ENCODE data around the gene KCP.
"Not testable (repeated sequence)": the region's sequence is repeated elsewhere in the genome, so short reads cannot be mapped to it uniquely, and the experiment has no call there.

KCP gene

DNA sequence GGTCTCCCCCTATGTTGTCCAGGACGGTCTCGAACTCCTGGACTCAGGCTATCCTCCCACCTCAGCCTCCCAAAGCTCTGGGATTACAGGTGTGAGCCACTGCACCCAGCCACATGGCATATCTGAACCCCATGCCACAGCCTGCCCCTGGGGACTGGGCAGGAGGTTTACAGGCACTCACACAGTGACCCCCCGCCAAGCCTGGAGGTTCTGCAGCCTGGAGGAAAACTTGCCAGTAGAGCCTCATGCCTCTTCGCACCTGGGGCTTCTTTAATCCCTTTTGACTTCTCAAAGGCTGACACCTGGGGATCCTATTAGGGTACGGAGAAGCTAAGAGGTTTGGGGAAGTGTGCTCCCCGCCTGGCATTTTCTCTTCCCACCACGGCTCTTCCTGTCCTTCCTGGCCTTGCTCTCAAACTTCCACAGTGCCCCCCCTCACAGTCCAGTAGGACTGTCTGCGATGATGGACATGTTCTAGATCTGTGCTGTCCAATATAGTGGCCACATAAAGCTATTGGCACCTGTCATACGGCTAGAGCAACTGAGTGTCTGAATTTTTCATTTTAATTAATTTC lies 11.4 kb upstream of the KCP start:
- DNase-seq (ENCODE audit: low read depth) = no peak

DNA sequence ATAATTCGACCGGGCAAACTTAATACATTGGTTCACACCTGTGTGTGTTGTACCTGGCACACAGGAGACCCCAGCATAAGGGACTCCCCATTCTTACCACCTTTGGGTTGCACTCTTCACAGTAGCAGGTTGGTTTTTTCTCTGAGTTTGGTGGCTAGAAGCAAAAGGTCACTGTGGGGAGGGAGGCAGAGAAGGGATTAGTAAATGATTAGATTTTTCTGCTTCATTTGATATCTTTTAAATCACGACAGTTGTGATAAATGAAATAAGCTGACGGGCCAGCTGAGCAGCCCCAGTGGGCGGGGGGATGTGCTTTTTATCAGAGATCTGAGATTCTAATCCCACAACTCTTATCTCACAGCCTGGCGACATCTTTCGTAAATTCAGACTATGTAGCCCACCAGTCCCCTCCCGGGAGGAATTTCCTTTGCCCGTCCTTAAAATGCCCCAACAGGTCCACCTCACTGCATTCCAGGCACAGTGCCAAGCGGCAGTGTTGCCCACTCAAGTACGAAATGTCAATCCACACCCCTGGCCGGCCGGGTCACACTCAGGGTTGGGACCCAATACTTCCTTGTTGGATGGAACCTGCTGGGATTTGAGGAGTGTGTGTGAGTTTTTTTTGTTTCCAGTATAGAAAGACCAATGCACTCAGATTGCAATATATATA lies 10.5 kb upstream of the KCP start:
- DNase-seq (ENCODE audit: low read depth) = no peak

DNA sequence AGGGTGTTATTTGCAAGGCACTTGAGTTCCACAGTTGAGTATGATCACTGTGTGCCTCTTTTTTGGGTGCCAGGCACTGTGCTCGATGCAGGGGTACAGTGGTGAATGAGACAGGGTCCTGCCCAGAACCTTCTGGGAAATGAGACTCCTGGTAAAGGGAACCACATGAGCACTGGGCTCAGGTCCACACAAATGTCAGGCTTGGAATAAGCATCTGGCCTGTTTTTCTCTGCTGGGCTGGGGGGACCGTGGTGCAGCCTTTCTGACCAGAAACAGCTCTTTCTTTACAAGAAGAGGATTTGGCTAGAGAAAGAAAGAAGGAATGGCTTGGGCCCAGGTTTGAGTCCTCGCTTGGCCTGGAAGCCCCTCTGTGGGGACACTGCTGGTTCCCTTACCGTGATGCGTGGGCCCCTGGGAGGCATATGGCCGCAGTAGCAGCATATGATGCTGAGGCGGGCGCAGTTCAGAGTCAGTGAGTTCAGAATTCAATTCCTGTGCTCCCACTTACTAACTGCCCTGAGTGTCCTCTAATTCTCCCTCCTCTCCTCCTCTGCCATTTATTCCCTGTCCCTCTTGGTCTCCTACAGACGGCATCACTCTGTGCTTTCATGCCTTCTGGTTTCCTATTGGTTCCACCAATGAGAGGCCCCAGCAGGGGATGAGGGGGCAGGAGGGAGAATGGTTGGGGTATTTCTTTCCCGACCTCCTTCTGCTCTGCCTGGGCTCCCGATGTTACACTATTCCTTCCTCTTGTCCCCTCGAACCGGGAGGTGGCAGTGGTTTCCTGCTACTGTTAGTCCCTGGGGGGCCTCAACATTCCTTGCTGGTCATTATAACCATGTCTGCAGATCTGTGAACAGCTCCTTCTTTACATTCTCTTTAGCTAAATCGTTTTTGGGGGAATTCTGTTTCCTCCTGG lies 9.6 kb upstream of the KCP start:
- DNase-seq (ENCODE audit: low read depth) = no peak

DNA sequence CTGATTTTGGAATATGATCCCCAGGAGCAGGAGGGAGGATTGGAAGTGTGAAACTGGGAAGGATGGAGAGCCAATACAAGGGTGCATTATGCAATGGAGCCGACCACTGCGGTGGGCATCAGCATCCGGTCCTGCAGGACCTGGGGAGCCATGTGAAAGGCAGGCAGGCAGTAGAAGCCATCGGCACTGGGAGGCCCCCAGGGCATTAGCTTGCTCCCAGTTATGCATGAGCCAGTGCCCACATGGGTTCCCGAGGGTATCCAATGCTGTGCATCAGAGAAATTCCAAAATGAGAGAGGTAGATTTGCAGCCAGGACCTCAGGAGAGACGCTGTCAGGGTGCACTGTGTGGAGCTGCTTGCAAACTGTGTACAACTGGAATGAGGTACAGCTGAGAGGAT lies 8.7 kb upstream of the KCP start:
- DNase-seq (ENCODE audit: low read depth) = no peak

DNA sequence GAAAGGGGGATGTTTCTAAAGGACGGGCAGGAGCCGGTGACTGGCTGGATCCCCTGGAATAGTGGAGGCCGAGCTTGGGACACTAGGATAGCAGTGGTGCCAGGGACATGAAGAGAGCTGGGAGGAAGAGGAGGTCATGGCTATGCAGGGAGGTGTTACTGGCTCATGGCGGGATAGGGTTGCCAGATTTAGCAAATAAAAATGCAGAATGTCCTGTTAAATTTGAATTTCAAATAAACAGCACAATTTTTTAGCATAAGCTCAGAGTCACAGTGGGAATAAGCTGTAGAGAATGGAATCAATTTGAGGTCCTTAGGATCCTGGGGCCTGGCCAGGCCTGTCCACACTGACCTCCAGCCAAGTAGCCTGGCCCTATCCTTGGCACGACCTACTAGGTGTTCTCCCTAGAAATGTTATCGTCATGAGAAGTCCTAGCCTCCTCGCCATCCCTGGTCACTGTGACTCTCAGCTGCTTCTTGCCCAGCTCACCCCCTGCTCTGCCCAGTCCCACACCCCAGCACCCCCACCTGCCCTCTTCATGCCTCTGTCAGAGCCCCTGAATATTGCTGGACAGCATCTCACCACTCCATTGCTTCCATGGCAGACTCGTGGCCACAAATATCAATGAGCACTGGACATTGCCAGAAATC lies 7.6 kb upstream of the KCP start:
- DNase-seq (ENCODE audit: low read depth) = no peak

DNA sequence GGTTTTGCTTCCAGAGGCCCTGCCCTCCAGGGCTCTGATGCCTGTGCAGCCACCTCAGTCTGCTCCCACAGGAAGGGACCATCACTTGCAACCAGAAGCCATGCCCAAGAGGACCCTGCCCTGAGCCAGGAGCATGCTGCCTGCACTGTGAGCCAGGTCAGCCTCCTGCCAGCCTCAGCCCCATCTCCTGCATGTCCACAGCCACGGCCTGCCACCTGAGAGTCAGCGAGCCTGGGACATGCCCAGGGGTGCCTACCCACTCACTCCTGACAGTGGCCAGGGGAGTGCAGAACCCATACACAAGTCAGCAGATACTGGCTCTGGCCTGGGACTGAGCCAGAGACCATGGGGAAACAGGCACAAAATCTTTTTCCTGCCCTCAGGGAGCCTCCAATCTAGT lies 6.6 kb upstream of the KCP start:
- DNase-seq (ENCODE audit: low read depth) = no peak

DNA sequence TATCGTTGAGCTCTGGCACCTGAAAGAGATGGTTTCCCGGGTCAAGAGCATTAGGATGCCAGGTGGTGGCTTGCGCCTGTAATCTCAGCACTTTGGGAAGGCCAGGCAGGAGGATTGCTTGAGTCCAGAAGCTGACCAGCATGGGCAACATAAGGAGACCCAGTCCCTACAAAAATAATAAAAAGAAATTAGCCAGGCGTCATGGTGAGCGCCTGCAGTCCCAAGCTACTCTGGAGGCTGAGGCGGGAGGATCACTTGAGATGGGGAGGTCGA lies 6.1 kb upstream of the KCP start:
- no peak for DNase-seq (ENCODE audit: low read depth)

DNA sequence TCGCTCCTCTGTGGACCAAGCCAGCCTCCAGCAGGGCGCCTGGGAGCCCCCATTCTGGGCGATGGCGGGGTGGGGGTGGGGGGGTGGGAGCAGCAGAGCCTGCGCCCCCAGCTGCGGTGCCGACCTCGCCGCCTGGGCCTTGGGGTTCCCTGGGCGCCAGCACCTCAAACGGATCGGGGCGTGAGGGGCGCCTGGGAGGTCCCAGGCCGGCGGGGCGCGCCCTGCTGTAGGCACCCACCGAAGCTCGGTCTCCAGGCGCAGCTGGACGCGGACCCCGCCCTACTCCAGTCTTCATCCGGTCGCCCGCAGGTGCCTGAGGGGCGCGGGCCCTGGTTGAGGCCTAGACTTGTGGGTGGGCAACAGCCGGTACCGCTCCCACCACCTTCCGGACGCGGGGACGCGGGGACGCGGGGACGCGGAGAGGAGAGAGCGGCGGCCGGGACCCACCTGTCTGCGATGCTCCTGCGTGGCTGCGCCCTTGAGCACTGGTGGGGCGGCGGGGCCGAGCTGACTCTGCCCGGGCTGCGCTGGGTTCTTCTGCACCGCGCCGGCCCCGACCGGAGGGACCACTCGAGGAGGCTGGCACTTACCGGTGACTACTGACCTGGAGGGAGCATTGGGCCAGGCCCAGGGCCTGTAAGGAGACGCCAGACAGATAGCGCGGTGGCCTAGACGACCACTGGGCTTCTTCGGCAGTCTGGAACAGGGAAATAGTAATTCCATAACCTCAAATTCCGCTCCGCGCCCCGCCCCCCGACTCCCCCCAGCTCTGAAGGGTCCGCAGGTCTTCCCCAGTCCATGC lies 5.5 kb upstream of the KCP start:
- no peak for DNase-seq (ENCODE audit: low read depth)

DNA sequence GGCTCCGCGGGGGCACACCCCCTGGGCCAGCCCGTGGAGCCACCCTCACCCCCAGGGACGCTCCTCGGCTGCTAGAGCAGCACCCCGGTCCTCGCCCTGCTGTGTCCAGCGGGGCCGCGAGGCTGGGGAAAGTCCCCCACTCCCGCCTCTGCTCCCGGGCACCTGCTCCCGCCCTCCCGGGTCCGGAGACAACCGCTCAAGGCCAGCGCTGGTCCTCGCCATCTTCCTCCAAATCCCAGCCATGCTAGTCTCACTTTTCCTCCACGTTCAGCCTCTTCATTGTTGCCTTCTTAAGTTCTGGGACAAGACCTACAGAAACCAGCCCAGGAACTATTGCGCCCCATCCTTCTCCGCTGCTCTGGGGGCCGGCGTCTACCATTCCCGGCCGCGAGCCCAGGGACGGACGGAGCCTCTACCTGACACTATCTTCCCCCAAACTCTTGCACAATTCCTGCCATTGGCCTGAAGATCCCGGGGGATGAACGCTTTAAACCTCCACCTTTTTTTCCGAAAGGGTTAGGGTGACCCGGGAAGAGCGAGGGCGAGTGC lies 4.8 kb upstream of the KCP start:
- no peak for DNase-seq (ENCODE audit: low read depth)

DNA sequence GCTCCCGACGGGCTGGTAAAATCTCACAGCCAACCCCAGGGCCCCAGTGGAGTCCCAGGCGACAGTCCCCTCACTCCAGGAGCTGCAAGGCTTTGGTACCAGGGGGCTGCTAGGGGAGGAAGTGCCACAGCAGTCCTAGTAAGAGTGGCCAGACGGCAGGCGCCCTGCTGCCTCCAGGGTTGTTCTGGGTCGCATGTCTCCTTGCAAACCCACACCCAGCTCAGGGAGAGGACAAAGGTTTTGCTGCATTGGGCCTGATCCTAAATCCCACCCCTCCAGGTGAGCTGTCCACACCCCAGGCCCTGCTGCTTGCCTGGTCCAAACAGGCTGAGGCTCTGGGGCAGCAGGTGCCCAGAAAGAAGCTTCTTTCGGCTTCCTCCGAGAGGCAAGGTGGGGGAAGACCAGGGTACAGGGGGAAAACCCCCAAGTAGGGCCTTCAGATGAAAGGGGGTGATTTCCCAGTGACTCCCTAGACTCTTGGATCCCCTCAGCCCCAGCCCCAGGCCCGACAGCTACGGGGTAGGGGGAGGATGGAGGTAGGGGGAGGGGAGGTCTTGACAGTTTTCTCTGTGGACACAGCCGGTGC lies 4.2 kb upstream of the KCP start:
- no peak for DNase-seq (ENCODE audit: low read depth)

DNA sequence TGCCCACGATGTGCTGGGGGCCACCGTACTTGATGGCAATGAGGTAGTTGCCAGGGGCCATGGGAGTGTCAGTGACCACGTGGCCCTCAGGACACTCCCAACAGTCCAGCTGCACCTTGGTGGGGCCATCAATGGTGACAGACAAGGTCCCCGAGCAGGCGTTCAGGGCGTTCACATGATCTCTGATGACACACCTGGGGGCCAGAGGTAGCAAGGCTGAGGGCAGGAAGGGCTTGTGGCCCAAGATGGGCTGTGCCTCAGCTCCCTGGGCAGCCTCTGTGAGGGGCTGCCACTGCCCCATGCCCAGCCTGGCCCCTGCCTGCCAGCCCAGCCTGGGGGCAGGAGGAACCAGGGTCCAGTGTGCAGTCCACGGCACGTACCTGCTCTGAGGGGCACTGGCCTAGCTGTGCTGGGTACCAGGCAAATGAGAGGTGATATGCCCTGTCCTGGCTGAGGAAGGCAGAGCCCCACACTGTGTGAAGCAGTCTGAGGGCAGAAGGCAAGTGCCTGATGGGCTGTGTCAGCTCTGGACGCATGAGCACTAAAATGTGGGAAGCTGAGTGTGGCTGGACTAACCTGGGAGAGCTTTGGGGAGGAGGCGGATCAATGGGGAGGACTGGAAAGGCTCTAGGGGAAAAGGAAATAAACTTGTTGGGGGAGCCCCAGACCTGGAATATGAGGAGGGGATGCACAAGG lies 3.5 kb upstream of the KCP start:
- DNase-seq (ENCODE audit: low read depth) = no peak

DNA sequence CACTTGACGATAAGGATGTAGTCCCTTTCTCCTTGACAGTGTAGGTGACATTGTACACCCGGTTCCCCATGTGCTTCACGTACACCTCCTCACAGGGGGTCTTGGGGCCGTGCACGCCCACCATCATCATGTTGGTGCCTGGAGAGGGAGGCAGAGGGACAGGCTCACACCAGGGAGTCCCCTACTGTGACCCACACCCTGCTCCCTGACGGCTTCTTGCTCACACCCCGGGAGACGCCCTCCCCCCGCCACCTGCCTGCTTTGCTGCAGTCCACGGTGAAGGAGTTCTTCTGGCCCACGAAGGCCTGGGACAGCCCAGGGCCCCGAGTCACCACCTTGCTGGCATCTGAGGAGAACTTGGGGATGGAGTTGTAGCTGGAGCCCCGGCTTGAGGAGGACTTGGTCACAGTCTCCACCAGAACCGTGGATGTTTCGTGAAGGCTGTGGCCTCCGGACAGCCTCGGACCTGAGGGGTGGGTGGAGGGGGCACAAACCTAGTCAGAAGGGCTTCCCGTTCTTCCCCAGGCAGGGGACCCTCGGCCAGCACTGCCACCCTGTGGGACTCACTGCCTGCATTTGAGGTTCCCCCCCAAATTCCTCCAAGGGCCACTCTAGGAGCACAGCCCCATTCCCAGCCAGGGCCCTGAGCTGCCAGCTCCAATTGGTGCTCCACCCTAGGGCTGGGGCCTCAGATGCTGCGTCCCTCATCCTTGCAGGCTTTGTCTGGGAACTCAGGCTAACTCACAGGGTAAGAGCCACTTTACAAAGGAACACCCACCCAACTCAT lies 2.4 kb upstream of the KCP start:
- DNase-seq (ENCODE audit: low read depth) = not testable (repeated sequence)

DNA sequence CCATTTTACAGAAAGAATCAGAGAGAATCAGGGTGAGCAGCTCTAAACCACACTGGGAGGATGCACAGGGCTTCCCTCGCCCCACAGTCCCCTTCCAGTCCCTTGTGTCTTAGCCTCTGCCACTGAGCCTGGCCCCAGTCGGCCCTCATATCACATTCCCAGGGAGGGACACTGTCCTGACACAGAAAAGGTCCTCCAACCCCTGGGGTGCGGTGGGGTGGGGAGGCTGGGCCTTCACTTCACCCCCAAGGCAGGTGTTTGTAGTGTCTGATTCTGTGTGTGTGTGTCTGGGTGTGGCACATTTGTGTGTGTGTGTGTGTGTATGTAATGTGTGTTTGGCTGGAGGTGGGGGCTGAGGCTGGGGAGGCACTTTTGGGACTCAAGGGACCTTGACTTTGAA lies 1.8 kb upstream of the KCP start:
- no peak for DNase-seq (ENCODE audit: low read depth)

DNA sequence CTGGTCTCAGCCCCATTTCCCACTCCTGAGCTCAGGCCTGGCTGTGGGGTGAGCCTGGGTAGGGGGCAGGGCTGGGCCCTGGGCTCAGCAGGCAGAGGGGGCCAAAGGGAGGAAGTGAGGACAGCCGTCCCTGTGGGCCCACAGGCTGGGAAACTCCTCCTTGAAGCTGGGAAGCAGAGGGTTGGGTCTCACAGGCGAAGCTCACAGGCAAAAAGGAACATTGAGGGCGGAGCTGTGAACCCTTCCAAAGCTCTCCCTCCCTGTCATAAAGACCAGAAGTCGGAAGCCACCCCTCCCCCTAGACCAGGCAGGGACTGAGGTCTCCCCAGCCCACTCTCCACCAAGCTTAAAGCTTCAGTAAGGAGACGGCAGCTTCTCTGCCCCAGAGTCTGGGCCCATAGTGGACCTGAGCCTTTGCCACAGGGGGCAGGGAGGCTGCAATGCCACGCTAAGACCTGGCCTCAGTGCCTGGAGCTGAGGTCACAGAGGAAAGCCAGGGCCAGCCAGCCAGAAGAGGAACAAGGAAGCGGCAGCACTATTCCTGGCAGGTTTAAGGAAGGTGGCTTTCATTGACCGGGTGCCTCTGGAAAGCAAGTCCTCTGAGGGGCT lies 1.0 kb upstream of the KCP start:
- DNase-seq (ENCODE audit: low read depth) = no peak

DNA sequence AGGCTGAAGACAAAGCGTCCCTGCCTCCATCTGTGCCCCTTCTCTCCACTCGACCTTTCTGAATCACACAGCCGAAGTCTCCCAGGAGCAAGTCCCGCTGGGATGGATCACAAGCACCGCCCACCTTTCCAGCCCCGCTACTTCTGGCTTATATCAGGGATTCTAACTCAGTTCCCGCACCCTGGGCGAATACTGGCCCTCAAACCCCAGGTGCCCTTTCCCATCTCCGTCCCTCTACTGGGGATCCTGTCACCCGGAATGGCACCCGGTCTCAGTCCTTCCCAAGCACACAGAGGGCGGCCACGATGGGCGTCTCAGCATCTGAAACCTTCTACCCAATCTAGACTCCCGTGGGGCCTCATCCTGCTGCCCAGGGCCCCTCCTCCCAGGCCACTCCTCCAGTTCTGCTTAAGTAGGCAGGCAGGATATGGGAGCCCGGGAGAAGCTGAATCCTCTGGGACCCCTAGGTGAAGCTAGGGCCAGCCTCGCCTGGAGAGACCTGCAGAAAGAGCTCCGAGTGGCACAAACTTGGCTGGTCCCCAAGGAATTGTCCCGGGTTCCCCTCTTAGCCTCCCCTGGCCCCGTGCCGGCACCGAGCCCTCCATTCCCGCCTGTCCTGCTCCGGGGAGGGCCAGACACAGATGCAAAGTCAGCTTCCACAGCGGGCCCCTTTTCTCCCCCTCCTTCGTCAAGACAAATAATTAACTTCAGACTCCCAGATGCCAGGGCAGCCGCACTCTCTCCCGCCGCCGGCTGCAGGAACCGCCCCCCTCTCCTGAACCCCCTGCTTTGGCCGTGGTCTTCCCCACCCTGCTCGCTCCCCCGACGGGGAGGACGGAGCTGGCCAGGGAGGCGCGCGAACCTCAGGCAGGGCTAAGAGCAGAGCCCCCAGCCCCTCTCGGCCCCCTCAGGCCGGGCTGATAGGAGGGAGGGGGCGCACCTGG lies 612 bp downstream of the KCP start:
- DNase-seq (ENCODE audit: low read depth) = peak; percentile 14

DNA sequence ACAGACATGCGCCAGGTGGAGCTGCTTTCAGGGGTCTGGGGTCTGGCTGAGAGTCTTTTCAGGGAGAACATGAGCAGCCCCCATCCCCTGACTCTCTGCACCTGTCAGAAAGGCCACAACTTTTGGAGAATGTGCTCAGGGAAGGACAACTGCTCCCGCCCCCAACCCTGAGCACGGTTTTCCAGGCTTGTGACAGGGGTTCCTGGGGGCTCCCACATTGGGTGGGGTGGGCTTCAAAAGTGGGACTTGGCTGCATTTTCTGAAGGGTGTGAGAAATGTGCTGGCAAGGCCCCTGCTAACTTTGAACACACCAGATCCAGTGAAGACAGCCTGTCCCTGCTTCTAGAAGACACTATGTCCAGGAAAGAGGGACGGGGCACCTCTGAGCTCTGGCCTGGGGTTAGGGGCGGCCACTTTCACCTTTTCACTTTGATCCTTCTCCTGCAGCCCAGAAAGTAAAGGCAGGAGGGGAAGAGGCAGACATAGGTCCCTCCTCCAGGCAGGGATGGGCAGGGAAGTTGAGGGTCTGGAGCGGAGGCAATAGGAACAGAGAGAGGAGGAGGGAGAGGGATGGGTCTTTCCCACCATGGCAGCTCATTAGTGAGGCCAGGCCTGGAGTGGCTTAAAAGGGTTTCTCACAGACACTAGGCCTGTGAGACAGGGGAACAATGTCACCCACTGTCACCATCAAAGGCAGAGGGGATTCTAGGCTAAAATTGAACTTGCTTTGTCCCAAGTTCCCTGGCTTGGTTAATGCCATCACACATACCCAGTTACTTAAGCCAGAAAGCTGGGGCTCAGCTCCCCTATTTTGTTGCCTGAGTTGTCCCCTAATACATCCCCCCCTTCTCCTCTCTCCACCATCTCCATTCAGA lies 1.5 kb downstream of the KCP start:
- DNase-seq (ENCODE audit: low read depth) = no peak

DNA sequence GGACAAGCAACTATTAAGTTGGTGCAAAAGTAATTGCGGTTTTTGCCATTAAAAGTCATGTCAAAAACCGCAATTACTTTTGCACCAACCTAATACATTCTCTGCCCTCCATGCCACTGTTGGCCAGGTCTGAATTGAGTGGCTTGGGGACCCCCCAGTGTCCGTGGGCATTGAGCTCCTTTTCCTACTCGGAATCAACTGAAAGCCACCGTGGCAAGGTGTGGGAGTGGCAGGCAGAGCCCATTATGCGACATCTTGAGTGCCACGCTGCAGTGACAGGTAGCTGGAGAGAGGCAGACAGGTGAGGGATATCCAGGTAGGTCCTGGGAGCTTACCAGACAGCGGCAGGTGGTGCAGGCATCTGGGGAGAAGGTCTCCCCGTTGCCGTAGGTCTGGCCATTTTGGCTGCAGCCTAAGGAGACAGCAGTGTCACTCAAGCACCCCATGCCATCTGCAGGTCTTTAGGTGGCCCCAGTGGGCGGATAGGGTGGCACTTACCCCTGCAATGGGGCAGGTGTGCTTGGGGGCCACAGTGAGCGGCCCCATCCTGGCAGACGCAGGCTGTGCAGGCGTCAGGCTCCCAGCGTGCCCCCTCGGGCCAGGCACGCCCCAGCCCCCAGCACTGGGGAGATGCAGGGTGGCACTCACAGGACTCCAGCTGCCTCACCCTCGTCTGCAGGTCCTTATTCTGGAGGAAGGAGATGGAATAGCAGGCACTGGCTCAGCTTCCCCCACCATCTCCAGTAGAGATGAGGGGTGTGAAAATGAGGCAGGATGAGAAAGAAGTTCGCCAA lies 3.5 kb downstream of the KCP start:
- no peak for DNase-seq (ENCODE audit: low read depth)

Data from fibroblast of the conjunctiva (primary cell).